HK-2 (cell line): ENCODE results near the gene OPCML.

ENCODE experiments used
- DNase-seq: peaks from one replicate; pipeline ENCODE4 v3.0.0-alpha.2; 2018; ENCODE audit not compliant: unreplicated experiment

The OPCML gene

GRCh38 chr11:132792341-132793140, 739.8 kb downstream of the OPCML start:
- no peak for DNase-seq

GRCh38 chr11:132790971-132791370, 741.3 kb downstream of the OPCML start:
- DNase-seq = no peak

GRCh38 chr11:132790466-132790865, 741.8 kb downstream of the OPCML start:
- no peak for DNase-seq

- no peak for DNase-seq
These were observed 743.4 kb downstream of the OPCML start for GRCh38 chr11:132788816-132789325.

- DNase-seq = no peak
These were observed 746.4 kb downstream of the OPCML start for GRCh38 chr11:132785878-132786277.

- no peak for DNase-seq
These were observed 747.9 kb downstream of the OPCML start for GRCh38 chr11:132784441-132784840.

- no peak for DNase-seq
These were observed 750.2 kb downstream of the OPCML start for GRCh38 chr11:132782102-132782501.

- DNase-seq = no peak
These were observed 752.3 kb downstream of the OPCML start for GRCh38 chr11:132780046-132780445.

GRCh38 chr11:132779497-132779896, 752.8 kb downstream of the OPCML start:
- DNase-seq = no peak

- no peak for DNase-seq
These were observed 755.0 kb downstream of the OPCML start for GRCh38 chr11:132777067-132777975.

GRCh38 chr11:132773751-132774150, 758.5 kb downstream of the OPCML start:
- DNase-seq = no peak

GRCh38 chr11:132772703-132773545, 759.4 kb downstream of the OPCML start:
- DNase-seq = no peak

GRCh38 chr11:132771746-132772145, 760.6 kb downstream of the OPCML start:
- no peak for DNase-seq

GRCh38 chr11:132770829-132771530, 761.3 kb downstream of the OPCML start:
- no peak for DNase-seq

- DNase-seq = no peak
These were observed 768.8 kb downstream of the OPCML start for GRCh38 chr11:132763503-132763902.

- no peak for DNase-seq
These were observed 776.4 kb downstream of the OPCML start for GRCh38 chr11:132755934-132756333.

GRCh38 chr11:132751516-132752250, 780.6 kb downstream of the OPCML start:
- no peak for DNase-seq

GRCh38 chr11:132746305-132746704, 786.0 kb downstream of the OPCML start:
- DNase-seq = no peak

- DNase-seq = no peak
These were observed 787.0 kb downstream of the OPCML start for GRCh38 chr11:132745306-132745705.

- DNase-seq = no peak
These were observed 787.5 kb downstream of the OPCML start for GRCh38 chr11:132744771-132745170.
